Suprapubic skin (tissue), 4 donors: ENCODE measurements around the gene IL4. TPM values are rescaled to one million over a fixed set of nuclear protein-coding genes. Genes with fewer than 3 reads are reported as not detected.

Source experiments
- DNase-seq, 2 donors: peaks; one replicate each; pipeline ENCODE4 v3.0.0-alpha.2; 2019; ENCODE audit warnings: low spot score in 2 of 2
- H3K27ac ChIP-seq: fragments of 200-600 bp; sonication (generic); one replicate; pipeline ENCODE4 v1.5.1; 2019
- H3K27me3 ChIP-seq: fragments of 200-600 bp; sonication (generic); one replicate; pipeline ENCODE4 v1.5.1; 2019
- H3K36me3 ChIP-seq: fragments of 200-600 bp; sonication (generic); one replicate; pipeline ENCODE4 v1.5.1; 2019
- H3K4me1 ChIP-seq: fragments of 200-600 bp; sonication (generic); one replicate; pipeline ENCODE4 v1.5.1; 2019
- H3K4me3 ChIP-seq: fragments of 200-600 bp; sonication (generic); one replicate; pipeline ENCODE4 v1.5.1; 2019; ENCODE audit warnings: mild to moderate bottlenecking
- H3K9me3 ChIP-seq: fragments of 200-600 bp; sonication (generic); one replicate; pipeline ENCODE4 v1.5.1; 2019
- CTCF ChIP-seq, 2 donors: fragments of 200-600 bp in 1 of 2; fragments of 450-650 bp in 1 of 2; sonication (generic) in 1 of 2; IDR thresholded peaks; one replicate each; pipeline ENCODE4 v1.5.1; 2016 to 2019; ENCODE audit warnings: antibody characterized with exemption in 2 of 2, mild to moderate bottlenecking in 1 of 2, moderate library complexity in 1 of 2
- EP300 ChIP-seq: sonication (generic); formaldehyde crosslinking; IDR thresholded peaks from one replicate; pipeline ENCODE4 v1.6.1; 2017; ENCODE audit warnings: antibody characterized with exemption
- POLR2A ChIP-seq, 2 donors: fragments of 450-650 bp; IDR thresholded peaks; one replicate each; pipeline ENCODE4 v1.6.1; 2017; ENCODE audit warnings: antibody characterized with exemption in 2 of 2, mild to moderate bottlenecking in 2 of 2, moderate library complexity in 2 of 2
- POLR2AphosphoS5 ChIP-seq, 3 donors: sonication (generic); formaldehyde crosslinking; IDR thresholded peaks; one replicate each; pipeline ENCODE4 v1.6.1; 2017; ENCODE audit warnings: antibody characterized with exemption in 3 of 3
- WGBS: methylation state at CpG from one replicate; pipeline ENCODE4 v1.1.5; 2018; 5-methylcytosine and 5-hydroxymethylcytosine counted together
- total RNA-seq, 4 donors: library from RNA; depleted of rRNA; stranded (reverse); fragments of >200 nt; gene quantifications; one replicate each; pipeline ENCODE4 v1.1.0, GENCODE V29; 2016

IL4 gene
- total RNA-seq, 4 donors from 2014 or later, result not detected

- Histone ChIP-seq H3K4me1 (no peaks in the 10 kb centered on the region), H3K4me3 (no peak overlapping the region), H3K27ac (no peak overlapping the region), H3K27me3 (no peaks in the 10 kb centered on the region), H3K36me3 (peaks cover 13% of the 10 kb centered on the region), H3K9me3 (no peaks in the 10 kb centered on the region)
- TF ChIP-seq CTCF (IDR thresholded peaks at IDR 0.05) (no peak), POLR2AphosphoS5 (IDR thresholded peaks at IDR 0.05) (no peak), EP300 (no peak), POLR2A (IDR thresholded peaks at IDR 0.05) (no peak)
- 97% methylated on average over 5 of the region's 5 CpGs for WGBS
- DNase-seq, result no peak
These were observed 44.9 kb downstream of the IL4 start for GRCh38 chr5:132718544-132719312.

- Histone ChIP-seq H3K36me3 (no peaks in the 10 kb centered on the region), H3K4me3 (no peak overlapping the region), H3K27ac (no peak overlapping the region), H3K9me3 (no peaks in the 10 kb centered on the region), H3K4me1 (no peaks in the 10 kb centered on the region), H3K27me3 (no peaks in the 10 kb centered on the region)
- WGBS, result 96% methylated on average over 2 of the region's 2 CpGs
- TF ChIP-seq POLR2A (IDR thresholded peaks at IDR 0.05), result no peak
- TF ChIP-seq CTCF (IDR thresholded peaks at IDR 0.05), result no peak
- no peak for TF ChIP-seq POLR2AphosphoS5 (IDR thresholded peaks at IDR 0.05)
- TF ChIP-seq EP300, result no peak
- no peak for DNase-seq
These were observed 52.0 kb downstream of the IL4 start for GRCh38 chr5:132725745-132726144.

- Histone ChIP-seq H3K27me3 (no peaks in the 10 kb centered on the region), H3K27ac (no peak overlapping the region), H3K9me3 (no peaks in the 10 kb centered on the region), H3K4me1 (no peaks in the 10 kb centered on the region), H3K36me3 (no peaks in the 10 kb centered on the region), H3K4me3 (no peak overlapping the region)
- TF ChIP-seq POLR2A (IDR thresholded peaks at IDR 0.05) (no peak), POLR2AphosphoS5 (IDR thresholded peaks at IDR 0.05) (no peak), EP300 (no peak), CTCF (IDR thresholded peaks at IDR 0.05) (no peak)
- DNase-seq, result no peak
- WGBS, result 96% methylated on average over 10 of the region's 10 CpGs
These were observed 56.1 kb downstream of the IL4 start for GRCh38 chr5:132729896-132730295.

Other genes starting within 250 kb of the IL4 start
- gene IRF1, start 183.2 kb upstream of the IL4 start, total RNA-seq, result 10 to 100 TPM; 17.5 to 24.1 (median 20.1) TPM
- not detected for gene IL5, start 130.5 kb upstream of the IL4 start, total RNA-seq
- gene RAD50, start 117.0 kb upstream of the IL4 start, total RNA-seq, result 10 to 100 TPM; 17.3 to 53.4 (median 32.5) TPM
- gene IL13, start 15.8 kb upstream of the IL4 start, total RNA-seq, result 1 to 10 TPM in 1 of 4 donors, under 1 TPM in 1, not detected in 2; 0.80 to 1.4 TPM
- 10 to 100 TPM in 1 of 4 donors, 1 to 10 TPM in 3; 2.6 to 15.0 (median 6.3) TPM for gene KIF3A, start 63.6 kb downstream of the IL4 start, total RNA-seq
- gene CCNI2, start 73.4 kb downstream of the IL4 start, total RNA-seq, result not detected
- gene SEPTIN8, start 103.2 kb downstream of the IL4 start, total RNA-seq, result 10 to 100 TPM; 75.9 to 85.0 (median 80.8) TPM
- under 1 TPM in 3 of 4 donors, not detected in 1; 0.23 to 0.93 (median 0.48) TPM for gene SOWAHA, start 139.3 kb downstream of the IL4 start, total RNA-seq
- 1 to 10 TPM in 3 of 4 donors, under 1 TPM in 1; 0.76 to 2.8 (median 2.3) TPM for gene SHROOM1, start 156.7 kb downstream of the IL4 start, total RNA-seq
- gene GDF9, start 192.5 kb downstream of the IL4 start, total RNA-seq, result 1 to 10 TPM in 1 of 4 donors, under 1 TPM in 3; 0.47 to 4.8 (median 0.90) TPM
- gene UQCRQ, start 192.7 kb downstream of the IL4 start, total RNA-seq, result 100 to 1,000 TPM; 124 to 243 (median 161) TPM
- 1 to 10 TPM in 2 of 4 donors, under 1 TPM in 2; 0.21 to 9.1 (median 1.7) TPM for gene LEAP2, start 199.7 kb downstream of the IL4 start, total RNA-seq